NK-92 (cell line): ENCODE measurements around the gene ZNF827.

Experiments used
- DNase-seq: peaks from one replicate; lab custom pipeline; 2025; ENCODE audit not compliant: unreplicated experiment; lab: John Stamatoyannopoulos, UW

Gene ZNF827

GRCh38 chr4:145769450-145770037 lies 169.1 kb downstream of the ZNF827 start:
- no peak for DNase-seq

- DNase-seq, result no peak
Observed at GRCh38 chr4:145766273-145766672, 172.3 kb downstream of the ZNF827 start.

- DNase-seq, result no peak
Observed at GRCh38 chr4:145763399-145763798, 175.2 kb downstream of the ZNF827 start.

- no peak for DNase-seq
Observed at GRCh38 chr4:145762719-145763118, 175.9 kb downstream of the ZNF827 start.

GRCh38 chr4:145760961-145761929 lies 177.4 kb downstream of the ZNF827 start:
- no peak for DNase-seq

GRCh38 chr4:145760176-145760575 lies 178.4 kb downstream of the ZNF827 start:
- no peak for DNase-seq

- DNase-seq, result no peak
Observed at GRCh38 chr4:145757188-145757587, 181.4 kb downstream of the ZNF827 start.

GRCh38 chr4:145756244-145756643 lies 182.4 kb downstream of the ZNF827 start:
- DNase-seq, result no peak

- DNase-seq, result no peak
Observed at GRCh38 chr4:145755802-145756201, 182.8 kb downstream of the ZNF827 start.

GRCh38 chr4:145743641-145744040 lies 195.0 kb downstream of the ZNF827 start:
- DNase-seq, result no peak

- no peak for DNase-seq
Observed at GRCh38 chr4:145740806-145741205, 197.8 kb downstream of the ZNF827 start.

- no peak for DNase-seq
Observed at GRCh38 chr4:145739845-145740244, 198.8 kb downstream of the ZNF827 start.

GRCh38 chr4:145736241-145736831 lies 202.3 kb downstream of the ZNF827 start:
- no peak for DNase-seq

GRCh38 chr4:145735827-145736226 lies 202.8 kb downstream of the ZNF827 start:
- DNase-seq, result no peak

- DNase-seq, result no peak
Observed at GRCh38 chr4:145735347-145735675, 203.3 kb downstream of the ZNF827 start.

GRCh38 chr4:145734576-145735346 lies 203.9 kb downstream of the ZNF827 start:
- DNase-seq, result no peak

GRCh38 chr4:145734031-145734430 lies 204.6 kb downstream of the ZNF827 start:
- no peak for DNase-seq

- no peak for DNase-seq
Observed at GRCh38 chr4:145732895-145733880, 205.4 kb downstream of the ZNF827 start.

GRCh38 chr4:145732001-145732815 lies 206.4 kb downstream of the ZNF827 start:
- DNase-seq, result no peak
